NK-92 (cell line): Measurements from ENCODE around the gene CAPN13.

Experiments
- DNase-seq: peaks from one replicate; lab custom pipeline; 2025; ENCODE audit not compliant: unreplicated experiment; lab: John Stamatoyannopoulos, UW

The CAPN13 gene

GRCh38 chr2:30807249-30807648 is at the start of gene CAPN13:
Gene CAPN13, minus strand, starts transcription at chr2:30807446. Its CDS starts 20,121 bp downstream, at chr2:30787325.
- no peak for DNase-seq

- DNase-seq: no peak
These were observed 40.6 kb upstream of the CAPN13 start for GRCh38 chr2:30847841-30848240.

GRCh38 chr2:30847329-30847728 is 40.1 kb upstream of the CAPN13 start:
- DNase-seq: no peak

GRCh38 chr2:30828586-30828985 is 21.3 kb upstream of the CAPN13 start:
- no peak for DNase-seq

- no peak for DNase-seq
These were observed 19.7 kb upstream of the CAPN13 start for GRCh38 chr2:30826916-30827315.

- no peak for DNase-seq
These were observed 19.2 kb upstream of the CAPN13 start for GRCh38 chr2:30826481-30826880.

GRCh38 chr2:30823452-30823851 is 16.2 kb upstream of the CAPN13 start:
- no peak for DNase-seq

- no peak for DNase-seq
These were observed 14.7 kb upstream of the CAPN13 start for GRCh38 chr2:30821960-30822359.

GRCh38 chr2:30820381-30821055 is 13.3 kb upstream of the CAPN13 start:
- DNase-seq: no peak

- DNase-seq: no peak
These were observed 2.7 kb upstream of the CAPN13 start for GRCh38 chr2:30809938-30810337.

- no peak for DNase-seq
These were observed 1.4 kb upstream of the CAPN13 start for GRCh38 chr2:30808695-30809094.

GRCh38 chr2:30803281-30803680 is 4.0 kb downstream of the CAPN13 start:
- DNase-seq: no peak

GRCh38 chr2:30802611-30803010 is 4.6 kb downstream of the CAPN13 start:
- no peak for DNase-seq

- no peak for DNase-seq
These were observed 5.3 kb downstream of the CAPN13 start for GRCh38 chr2:30801821-30802455.

- no peak for DNase-seq
These were observed 7.1 kb downstream of the CAPN13 start for GRCh38 chr2:30800159-30800558.

GRCh38 chr2:30799366-30799765 is 7.9 kb downstream of the CAPN13 start:
- no peak for DNase-seq

GRCh38 chr2:30798536-30798991 is 8.7 kb downstream of the CAPN13 start:
- DNase-seq: no peak

- no peak for DNase-seq
These were observed 9.7 kb downstream of the CAPN13 start for GRCh38 chr2:30797381-30798015.

GRCh38 chr2:30796699-30797098 is 10.5 kb downstream of the CAPN13 start:
- DNase-seq: no peak

GRCh38 chr2:30792521-30792920 is 14.7 kb downstream of the CAPN13 start:
- DNase-seq: no peak

- no peak for DNase-seq
These were observed 16.4 kb downstream of the CAPN13 start for GRCh38 chr2:30790879-30791278.

- DNase-seq: no peak
These were observed 17.5 kb downstream of the CAPN13 start for GRCh38 chr2:30789670-30790210.
